KMS-11 (cell line): Measurements from ENCODE around the gene HHIPL1.

Experiments
- H2AFZ ChIP-seq: fragments of 200-600 bp; sonication (generic); 2 replicates; pipeline ENCODE4 v1.6.1; 2016; ENCODE audit warnings: antibody characterized with exemption, mixed run types, low read depth
- H3K27ac ChIP-seq: fragments of 200-600 bp; sonication (generic); 2 replicates; pipeline ENCODE4 v1.6.1; 2016; ENCODE audit warnings: mild to moderate bottlenecking, mixed run types
- H3K27me3 ChIP-seq: fragments of 200-600 bp; sonication (generic); 2 replicates; pipeline ENCODE4 v1.6.1; 2017; ENCODE audit warnings: mild to moderate bottlenecking, low read depth, mixed run types, moderate library complexity; ENCODE audit not compliant: insufficient read depth
- H3K36me3 ChIP-seq: fragments of 200-600 bp; sonication (generic); 2 replicates; pipeline ENCODE4 v1.6.1; 2017; ENCODE audit warnings: mild to moderate bottlenecking, mixed run types; ENCODE audit not compliant: insufficient read depth
- H3K4me1 ChIP-seq: fragments of 200-600 bp; sonication (generic); 2 replicates; pipeline ENCODE4 v1.6.1; 2016; ENCODE audit warnings: mild to moderate bottlenecking, low read depth, mixed run types; ENCODE audit not compliant: poor library complexity, severe bottlenecking
- H3K4me2 ChIP-seq: fragments of 200-600 bp; sonication (generic); 2 replicates; pipeline ENCODE4 v1.7.0; 2016; ENCODE audit warnings: mild to moderate bottlenecking, mixed run types
- H3K4me3 ChIP-seq: fragments of 200-600 bp; sonication (generic); IDR thresholded peaks from 2 replicates; pipeline ENCODE4 v1.6.1; 2017; ENCODE audit warnings: low read depth, low read length, mixed read lengths; ENCODE audit not compliant: insufficient read depth
- H3K79me2 ChIP-seq: fragments of 200-600 bp; sonication (generic); 2 replicates; pipeline ENCODE4 v1.6.1; 2016; ENCODE audit warnings: low read depth, mixed run types; ENCODE audit not compliant: insufficient read depth
- H3K9ac ChIP-seq: fragments of 200-600 bp; sonication (generic); 2 replicates; pipeline ENCODE4 v1.6.1; 2016; ENCODE audit warnings: mild to moderate bottlenecking, mixed run types
- H4K20me1 ChIP-seq: fragments of 200-600 bp; sonication (generic); 2 replicates; pipeline ENCODE4 v1.6.1; 2016; ENCODE audit warnings: mild to moderate bottlenecking, mixed run types; ENCODE audit not compliant: insufficient read depth
- CTCF ChIP-seq: fragments of 200-600 bp; sonication (generic); conservative IDR thresholded peaks from 2 replicates; pipeline ENCODE4 v1.6.1; 2017; ENCODE audit warnings: low read depth, mild to moderate bottlenecking, antibody characterized with exemption, low read length, moderate library complexity, mixed read lengths

Gene HHIPL1

GRCh38 chr14:99630202-99630601 is 14.7 kb upstream of the HHIPL1 start:
- peaks cover 15% of the 10 kb centered on the region for H3K4me1 ChIP-seq
- no peaks in the 10 kb centered on the region for H3K27me3 ChIP-seq
- H3K79me2 ChIP-seq: no peaks in the 10 kb centered on the region
- H3K4me2 ChIP-seq: no peak overlapping the region
- no peak for TF ChIP-seq CTCF
- H3K4me3 ChIP-seq: no peak overlapping the region
- no peak overlapping the region for H2AFZ ChIP-seq
- H3K9ac ChIP-seq: no peak overlapping the region
- no peaks in the 10 kb centered on the region for H3K36me3 ChIP-seq
- no peaks in the 10 kb centered on the region for H4K20me1 ChIP-seq
- no peak overlapping the region for H3K27ac ChIP-seq

- H3K4me2 ChIP-seq: no peak overlapping the region
- TF ChIP-seq CTCF: no peak
These were observed 12.4 kb upstream of the HHIPL1 start for GRCh38 chr14:99632410-99633035.

DNA sequence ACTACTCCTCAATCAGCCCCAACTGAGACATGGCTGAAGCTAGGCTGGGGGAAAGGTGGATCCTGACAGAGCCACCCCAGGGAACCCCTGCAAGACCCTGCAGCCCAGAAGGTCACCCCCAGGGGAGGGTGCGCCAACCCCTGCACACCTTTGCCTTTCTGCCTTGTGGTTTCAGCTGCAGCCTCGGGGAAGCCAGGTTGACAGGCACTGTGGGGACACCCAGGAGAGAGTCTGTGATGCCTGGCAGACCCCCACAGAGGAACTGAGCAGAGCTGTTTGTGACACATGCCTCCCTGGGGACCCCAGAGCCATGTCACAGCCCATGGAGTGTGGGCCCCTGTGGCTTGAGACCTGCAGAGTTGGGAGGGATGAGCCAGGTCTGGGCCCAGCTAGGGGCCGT is 11.8 kb upstream of the HHIPL1 start:
- Histone ChIP-seq H3K4me2 (no peak overlapping the region), H3K79me2 (no peaks in the 10 kb centered on the region), H4K20me1 (no peaks in the 10 kb centered on the region), H3K27me3 (no peaks in the 10 kb centered on the region), H3K4me3 (no peak overlapping the region), H3K36me3 (no peaks in the 10 kb centered on the region), H3K9ac (no peak overlapping the region), H3K4me1 (peaks cover 7% of the 10 kb centered on the region), H3K27ac (no peak overlapping the region), H2AFZ (no peak overlapping the region)
- no peak for TF ChIP-seq CTCF

More at GRCh38 chr14:99632410-99633035, 12.4 kb upstream of the HHIPL1 start:
- Histone ChIP-seq H3K79me2 (no peaks in the 10 kb centered on the region), H3K4me1 (peaks cover 7% of the 10 kb centered on the region), H3K9ac (no peak overlapping the region), H3K4me3 (no peak overlapping the region), H3K27me3 (no peaks in the 10 kb centered on the region), H2AFZ (no peak overlapping the region), H4K20me1 (no peaks in the 10 kb centered on the region), H3K27ac (no peak overlapping the region), H3K36me3 (no peaks in the 10 kb centered on the region)

DNA sequence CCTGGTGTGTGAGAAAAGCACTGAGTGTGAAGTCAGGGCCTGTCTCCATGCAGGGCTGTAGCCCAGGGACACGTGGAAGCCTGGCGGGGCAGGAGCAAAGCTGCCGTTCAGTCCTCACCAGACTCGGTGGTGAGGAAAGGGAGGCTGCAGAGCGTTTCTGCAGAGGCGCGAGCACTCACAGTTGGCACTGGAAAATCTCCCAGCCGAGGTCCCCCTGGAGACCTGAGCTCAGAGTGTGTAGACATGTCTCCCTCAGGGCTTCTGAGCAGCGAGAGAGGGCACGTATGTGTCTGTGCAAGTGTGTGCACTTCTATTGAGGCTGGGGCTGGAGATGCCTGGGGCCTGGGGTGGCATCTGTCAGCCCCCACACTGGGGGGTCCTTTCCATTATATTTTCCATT is 11.0 kb upstream of the HHIPL1 start:
- H3K4me1 ChIP-seq: peaks cover 3% of the 10 kb centered on the region
- no peaks in the 10 kb centered on the region for H3K27me3 ChIP-seq
- H3K36me3 ChIP-seq: no peaks in the 10 kb centered on the region
- no peaks in the 10 kb centered on the region for H3K79me2 ChIP-seq
- no peak overlapping the region for H3K27ac ChIP-seq
- no peak overlapping the region for H3K4me2 ChIP-seq
- no peak overlapping the region for H2AFZ ChIP-seq
- TF ChIP-seq CTCF: no peak
- H4K20me1 ChIP-seq: no peaks in the 10 kb centered on the region
- H3K4me3 ChIP-seq: no peak overlapping the region
- H3K9ac ChIP-seq: no peak overlapping the region
